ENCODE results near the gene CAMTA1.

DNA sequence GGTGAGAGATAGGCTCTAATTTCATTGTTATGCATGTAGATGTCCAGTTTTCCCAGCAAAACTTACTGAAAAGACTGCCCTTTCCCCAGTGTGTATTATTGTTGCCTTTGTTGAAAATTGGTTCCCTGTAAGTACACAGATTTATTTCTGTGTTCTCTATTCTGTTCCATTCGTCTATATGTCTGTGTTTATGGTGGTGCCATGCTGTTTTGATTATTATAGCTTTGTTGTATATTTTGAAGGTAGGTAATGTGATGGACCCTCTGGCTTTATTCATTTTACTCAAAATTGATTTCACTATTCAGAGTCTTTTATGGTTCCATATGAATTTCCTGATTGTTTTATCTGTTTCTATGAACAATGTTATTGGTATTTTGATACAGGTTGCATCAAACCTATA, 610.0 kb downstream of the CAMTA1 start:
- TF ChIP-seq, protein P1, sequence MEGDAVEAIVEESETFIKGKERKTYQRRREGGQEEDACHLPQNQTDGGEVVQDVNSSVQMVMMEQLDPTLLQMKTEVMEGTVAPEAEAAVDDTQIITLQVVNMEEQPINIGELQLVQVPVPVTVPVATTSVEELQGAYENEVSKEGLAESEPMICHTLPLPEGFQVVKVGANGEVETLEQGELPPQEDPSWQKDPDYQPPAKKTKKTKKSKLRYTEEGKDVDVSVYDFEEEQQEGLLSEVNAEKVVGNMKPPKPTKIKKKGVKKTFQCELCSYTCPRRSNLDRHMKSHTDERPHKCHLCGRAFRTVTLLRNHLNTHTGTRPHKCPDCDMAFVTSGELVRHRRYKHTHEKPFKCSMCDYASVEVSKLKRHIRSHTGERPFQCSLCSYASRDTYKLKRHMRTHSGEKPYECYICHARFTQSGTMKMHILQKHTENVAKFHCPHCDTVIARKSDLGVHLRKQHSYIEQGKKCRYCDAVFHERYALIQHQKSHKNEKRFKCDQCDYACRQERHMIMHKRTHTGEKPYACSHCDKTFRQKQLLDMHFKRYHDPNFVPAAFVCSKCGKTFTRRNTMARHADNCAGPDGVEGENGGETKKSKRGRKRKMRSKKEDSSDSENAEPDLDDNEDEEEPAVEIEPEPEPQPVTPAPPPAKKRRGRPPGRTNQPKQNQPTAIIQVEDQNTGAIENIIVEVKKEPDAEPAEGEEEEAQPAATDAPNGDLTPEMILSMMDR (conservative IDR thresholded peaks at IDR 0.05; ENCODE audit: low read depth, low read length), result no peak
- no peak for TF ChIP-seq EZH2 (IDR thresholded peaks at IDR 0.05; ENCODE audit: borderline replicate concordance, low read depth, low read length, poor library complexity, severe bottlenecking)

Measured in A673 (cell line).